Aortic smooth muscle cell (primary cell): ENCODE data around the gene TNN. TPM values are rescaled to one million over a fixed set of nuclear protein-coding genes. Genes with fewer than 3 reads are reported as not detected.

Experiments used
- total RNA-seq: library from RNA; depleted of rRNA; stranded (reverse); fragments of >200 nt; gene quantifications from 2 replicates; pipeline ENCODE4 v1.2.3, GENCODE V29; 2014

The TNN gene
- total RNA-seq = not detected in 2 replicates

DNA sequence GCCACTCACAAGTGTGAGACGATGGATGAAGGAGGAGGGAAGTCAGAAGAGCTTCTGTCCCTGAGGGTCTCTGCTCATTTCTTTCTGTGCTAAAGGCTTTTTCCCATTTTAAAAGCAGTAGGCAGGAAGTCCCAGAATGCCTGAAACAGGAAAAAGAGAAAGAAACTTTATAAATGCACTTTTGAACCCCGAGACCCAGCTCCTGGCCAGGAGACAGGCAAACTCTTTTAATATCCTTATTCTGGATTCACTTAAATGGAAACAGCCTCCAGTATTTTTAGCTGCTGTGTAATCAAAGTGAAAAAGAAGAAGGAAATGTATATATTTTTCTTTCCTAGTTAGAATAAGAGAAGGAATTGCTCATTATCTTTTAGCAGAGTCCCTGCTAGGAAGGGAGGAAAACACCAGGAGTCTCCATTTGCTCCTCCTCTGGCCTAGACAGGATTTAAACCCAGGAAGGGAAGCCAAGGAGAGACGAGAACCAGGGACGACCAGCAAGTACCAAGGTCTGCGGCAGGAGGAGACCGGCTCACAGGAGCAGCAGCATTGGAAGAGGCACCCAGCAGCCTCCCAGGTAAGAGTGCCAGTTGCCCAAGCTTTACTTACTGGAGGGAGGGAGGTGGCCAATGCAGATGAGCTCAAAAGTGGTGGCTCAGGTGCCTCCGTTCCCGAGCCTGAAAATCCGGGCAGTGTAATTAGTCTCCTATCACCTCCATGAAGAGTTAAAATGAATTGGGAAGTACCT is at the start of gene TNN:
TSS of gene TNN (plus strand) at position 472 of the 745 bp plus-strand sequence. CDS start 9,586 bp downstream, outside the sequence.

GRCh38 chr1:175023043-175023921 is 44.4 kb upstream of the TNN start, which contains the start of gene MRPS14:
MRPS14 (minus strand) TSS chr1:175023425; CDS start chr1:175023408, 17 bp downstream.

GRCh38 chr1:175192630-175193526 is 125.2 kb downstream of the TNN start, which contains the start of gene KIAA0040:
KIAA0040 (minus strand) TSS chr1:175192776; CDS start chr1:175161013, 31,763 bp downstream.

Other genes starting within 250 kb of the TNN start
- 339 and 345 TPM in 2 replicates for gene CACYBP, start 67.9 kb upstream of the TNN start, total RNA-seq
- gene MRPS14, start 44.4 kb upstream of the TNN start, total RNA-seq = 38.4 and 38.6 TPM in 2 replicates
- gene KIAA0040, start 124.9 kb downstream of the TNN start, total RNA-seq = 0.81 and 2.2 TPM in 2 replicates